Endothelial cell of umbilical vein (primary cell): ENCODE measurements around the gene FAM204A. TPM values are rescaled to one million over a fixed set of nuclear protein-coding genes. Genes with fewer than 3 reads are reported as not detected.

Experiments used
- BruUV-seq: library from RNA; stranded (reverse); fragments of 400-500 nt; replicated peaks from 2 replicates; lab custom pipeline; 2021; lab: Mats Ljungman, UMichigan
- CTCF ChIA-PET: fragments of 300-600, 350-600 bp; sonication (Branson Sonifier 250); formaldehyde crosslinking; loops from one replicate; lab custom pipeline; 2021; ENCODE audit warnings: antibody characterized with exemption, inconsistent platforms; lab: Charles Lee
- POLR2A ChIA-PET: fragments of 300-600, 350-600 bp; sonication (Branson Sonifier 250); formaldehyde crosslinking; loops from one replicate; lab custom pipeline; 2021; ENCODE audit warnings: antibody characterized with exemption, inconsistent platforms; lab: Charles Lee
- DNase-seq: peaks from one replicate; pipeline ENCODE4 v3.0.0-alpha.2; 2011; ENCODE audit warnings: low read depth, low spot score
- FAIRE-seq: peaks from 2 replicates; lab custom pipeline; 2011; peaks lifted over from hg19 to GRCh38; lab: Jason Lieb, UNC
- H2AFZ ChIP-seq: 2 replicates; pipeline ENCODE4 v1.6.0; 2012; ENCODE audit warnings: low read depth, low read length, control low read depth, inconsistent platforms
- H3K27ac ChIP-seq: 2 replicates; pipeline ENCODE4 v1.5.1; 2011; ENCODE audit warnings: low read depth, mild to moderate bottlenecking, control low read depth, low read length, moderate library complexity; ENCODE audit not compliant: insufficient read depth
- H3K27me3 ChIP-seq, 2 experiments: 2 replicates each; pipeline versions ENCODE4 v1.6.0 to v1.6.1; 2011; ENCODE audit warnings: low read length in 2 of 2, mixed read lengths in 1 of 2; ENCODE audit not compliant: control insufficient read depth in 2 of 2, insufficient read depth in 2 of 2
- H3K36me3 ChIP-seq, 2 experiments: 2 replicates in 1 of 2; 3 replicates in 1 of 2; pipeline ENCODE4 v1.5.1; 2011; ENCODE audit warnings: low read length in 2 of 2, mild to moderate bottlenecking in 1 of 2, moderate library complexity in 1 of 2; ENCODE audit not compliant: control insufficient read depth in 2 of 2, insufficient read depth in 2 of 2; ENCODE audit errors: extremely low read depth in 1 of 2
- H3K4me1 ChIP-seq: 3 replicates; pipeline ENCODE4 v1.5.1; 2011; ENCODE audit warnings: mild to moderate bottlenecking, low read length; ENCODE audit not compliant: control insufficient read depth, insufficient read depth; ENCODE audit errors: extremely low read depth
- H3K4me2 ChIP-seq: 2 replicates; pipeline ENCODE4 v1.6.1; 2011; ENCODE audit warnings: low read length, control low read depth, mixed read lengths; ENCODE audit not compliant: insufficient read depth
- H3K4me3 ChIP-seq, 3 experiments: fragments of 200-600 bp in 1 of 3; sonication (generic), shearing (Covaris generic) in 1 of 3; replicated peaks in 1 of 3; 2 replicates each; pipeline ENCODE4 v1.5.1; 2011 to 2016; ENCODE audit warnings: control low read depth in 3 of 3, low read length in 3 of 3, mild to moderate bottlenecking in 2 of 3, inconsistent platforms in 1 of 3, low read depth in 1 of 3, moderate library complexity in 1 of 3; ENCODE audit not compliant: insufficient read depth in 1 of 3
- H3K79me2 ChIP-seq: 2 replicates; pipeline ENCODE4 v1.6.0; 2012; ENCODE audit warnings: low read length, inconsistent platforms; ENCODE audit not compliant: control insufficient read depth, insufficient read depth
- H3K9ac ChIP-seq: replicated peaks from 2 replicates; pipeline ENCODE3; 2011; ENCODE audit warnings: low read length, control low read depth; ENCODE audit not compliant: insufficient read depth; ENCODE audit errors: extremely low read depth
- H3K9me1 ChIP-seq: replicated peaks from 3 replicates; pipeline ENCODE4 v1.6.0; 2011; ENCODE audit warnings: mild to moderate bottlenecking, low read length; ENCODE audit not compliant: control insufficient read depth, insufficient read depth; ENCODE audit errors: extremely low read depth
- H3K9me3 ChIP-seq: replicated peaks from 2 replicates; pipeline ENCODE4 v1.5.1; 2012; ENCODE audit warnings: low read length, inconsistent platforms; ENCODE audit not compliant: control insufficient read depth, insufficient read depth
- H4K20me1 ChIP-seq: replicated peaks from 2 replicates; pipeline ENCODE3; 2011; ENCODE audit warnings: mild to moderate bottlenecking, low read length; ENCODE audit not compliant: control insufficient read depth, insufficient read depth; ENCODE audit errors: extremely low read depth
- FOS ChIP-seq: IDR thresholded peaks from 2 replicates; pipeline ENCODE4 v1.6.1; 2011; ENCODE audit warnings: mild to moderate bottlenecking, low read length, moderate library complexity, borderline replicate concordance; ENCODE audit not compliant: insufficient read depth
- GATA2 ChIP-seq: IDR thresholded peaks from 2 replicates; pipeline ENCODE4 v1.7.0; 2011; ENCODE audit warnings: low read depth, mild to moderate bottlenecking, moderate library complexity, mixed read lengths, low read length; ENCODE audit not compliant: insufficient read length, insufficient read depth
- JUN ChIP-seq: IDR thresholded peaks from 2 replicates; pipeline ENCODE4 v1.6.1; 2011; ENCODE audit warnings: borderline replicate concordance, low read depth; ENCODE audit not compliant: insufficient read length, insufficient read depth
- MYC ChIP-seq: IDR thresholded peaks from one replicate; pipeline ENCODE4 v1.6.1; 2011; ENCODE audit warnings: mild to moderate bottlenecking, low read depth, low read length
- POLR2A ChIP-seq: IDR thresholded peaks from 2 replicates; pipeline ENCODE4 v1.6.1; 2012; ENCODE audit warnings: low read depth, mild to moderate bottlenecking, control low read depth, low read length
- POLR2AphosphoS5 ChIP-seq: IDR thresholded peaks from 2 replicates; pipeline ENCODE4 v1.6.1; 2012; ENCODE audit warnings: low read depth, mild to moderate bottlenecking, control low read depth, low read length, moderate library complexity; ENCODE audit not compliant: insufficient read depth
- dilution Hi-C: fragments of 300-500 bp; cut with MboI; formaldehyde crosslinking; loops from one replicate; pipeline ENCODE4 v1.15.0; 2019; ENCODE audit warnings: low sequenced_read_pairs; ENCODE audit not compliant: extremely low pct_ligation_motif_present
- intact Hi-C: fragments of 100-400 bp; cut with micrococcal nuclease; formaldehyde crosslinking; loops from one replicate; pipeline ENCODE4 v1.10.0; 2022
- polyA plus RNA-seq, 4 experiments: library from polyadenylated mRNA; depleted of rRNA in 3 of 4; stranded (reverse) in 3 of 4; unstranded in 1 of 4; fragments of >200 nt; gene quantifications; 2 replicates each; pipeline versions ENCODE4 v1.2.1 to v1.2.3, GENCODE V29; 2011 to 2012; ENCODE audit warnings: missing spikeins in 1 of 4
- total RNA-seq: library from RNA; stranded (reverse); gene quantifications from 2 replicates; pipeline ENCODE4 v1.2.3, GENCODE V29; 2021
- TF ChIP-seq, protein P1 (sequence below): IDR thresholded peaks from 2 replicates; pipeline ENCODE4 v1.6.1; 2011; ENCODE audit not compliant: insufficient read depth, insufficient read length
- TF ChIP-seq, protein P2 (sequence below), 2 donors: IDR thresholded peaks; 1 replicate in 1 of 2; 2 replicates in 1 of 2; pipeline ENCODE4 v1.5.1; 2011; ENCODE audit warnings: low read length in 2 of 2, mild to moderate bottlenecking in 2 of 2, moderate library complexity in 2 of 2, control low read depth in 1 of 2, inconsistent platforms in 1 of 2, low read depth in 1 of 2; ENCODE audit not compliant: insufficient read depth in 1 of 2; ENCODE audit errors: extremely low read depth in 1 of 2

FAM204A gene
- total and polyA plus RNA-seq, 2 donors (not counting 3 experiments of a cell fraction or from before 2014, with no cell fraction given), result 11.1 to 73.7 TPM

DNA sequence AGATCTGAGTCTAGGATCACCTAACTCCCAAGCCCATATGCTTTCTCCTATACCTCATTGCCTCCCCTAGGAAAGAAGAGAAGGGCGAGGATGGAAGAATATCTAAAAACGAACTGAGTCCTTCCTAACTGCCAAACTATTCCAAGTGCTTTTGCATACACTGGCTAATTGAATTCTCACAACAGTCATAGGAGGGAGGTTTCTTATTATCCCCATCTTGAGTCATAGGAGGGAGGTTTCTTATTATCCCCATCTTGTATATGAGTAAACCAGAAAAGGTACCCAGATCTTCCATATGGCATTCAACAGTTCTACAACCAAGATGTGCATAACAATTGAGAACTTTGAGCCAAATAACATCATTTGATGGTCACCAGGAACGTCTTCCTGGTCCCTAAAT, 13.1 kb upstream of the FAM204A start:
- H3K9ac ChIP-seq, result no peak overlapping the region
- FAIRE-seq (no peak), DNase-seq (no peak)
- peaks cover 2 to 6% of the 10 kb centered on the region in 2 experiments for H3K27me3 ChIP-seq
- H3K79me2 ChIP-seq, result no peaks in the 10 kb centered on the region
- TF ChIP-seq JUN, result no peak
- TF ChIP-seq GATA2, result no peak
- no peak for TF ChIP-seq POLR2A
- no peak for TF ChIP-seq MYC
- TF ChIP-seq, protein P1, sequence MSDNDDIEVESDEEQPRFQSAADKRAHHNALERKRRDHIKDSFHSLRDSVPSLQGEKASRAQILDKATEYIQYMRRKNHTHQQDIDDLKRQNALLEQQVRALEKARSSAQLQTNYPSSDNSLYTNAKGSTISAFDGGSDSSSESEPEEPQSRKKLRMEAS, result no peak
- no peak for TF ChIP-seq POLR2AphosphoS5
- TF ChIP-seq, protein P2, sequence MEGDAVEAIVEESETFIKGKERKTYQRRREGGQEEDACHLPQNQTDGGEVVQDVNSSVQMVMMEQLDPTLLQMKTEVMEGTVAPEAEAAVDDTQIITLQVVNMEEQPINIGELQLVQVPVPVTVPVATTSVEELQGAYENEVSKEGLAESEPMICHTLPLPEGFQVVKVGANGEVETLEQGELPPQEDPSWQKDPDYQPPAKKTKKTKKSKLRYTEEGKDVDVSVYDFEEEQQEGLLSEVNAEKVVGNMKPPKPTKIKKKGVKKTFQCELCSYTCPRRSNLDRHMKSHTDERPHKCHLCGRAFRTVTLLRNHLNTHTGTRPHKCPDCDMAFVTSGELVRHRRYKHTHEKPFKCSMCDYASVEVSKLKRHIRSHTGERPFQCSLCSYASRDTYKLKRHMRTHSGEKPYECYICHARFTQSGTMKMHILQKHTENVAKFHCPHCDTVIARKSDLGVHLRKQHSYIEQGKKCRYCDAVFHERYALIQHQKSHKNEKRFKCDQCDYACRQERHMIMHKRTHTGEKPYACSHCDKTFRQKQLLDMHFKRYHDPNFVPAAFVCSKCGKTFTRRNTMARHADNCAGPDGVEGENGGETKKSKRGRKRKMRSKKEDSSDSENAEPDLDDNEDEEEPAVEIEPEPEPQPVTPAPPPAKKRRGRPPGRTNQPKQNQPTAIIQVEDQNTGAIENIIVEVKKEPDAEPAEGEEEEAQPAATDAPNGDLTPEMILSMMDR (IDR thresholded peaks at IDR 0.05; ENCODE audit: extremely low read depth in 1 of 2, insufficient read depth in 1 of 2, low read depth in 1 of 2, low read length in 2 of 2), result no peak
- no peak for TF ChIP-seq FOS
- dilution Hi-C loops, result no loop called here
- no peaks in the 10 kb centered on the region for H3K9me3 ChIP-seq
- ChIA-PET POLR2A (no interaction called here), CTCF (no interaction called here)
- no peaks in the 10 kb centered on the region for H3K9me1 ChIP-seq
- H3K4me3 ChIP-seq, result no peak overlapping the region
- H2AFZ ChIP-seq, result no peak overlapping the region
- intact Hi-C loops, result no loop called here
- BruUV-seq, result no TSS peak
- H3K4me1 ChIP-seq, result no peaks in the 10 kb centered on the region
- no peaks in the 10 kb centered on the region for H3K36me3 ChIP-seq
- no peak overlapping the region for H3K27ac ChIP-seq
- H3K4me2 ChIP-seq, result no peak overlapping the region
- H4K20me1 ChIP-seq, result no peaks in the 10 kb centered on the region
